ENCODE measurements around the gene MCF2.

MCF2 gene

GRCh38 chrX:139736151-139736550, 28.2 kb upstream of the MCF2 start:
- Histone ChIP-seq H3K27ac (ENCODE audit: poor library complexity, severe bottlenecking) (no peak overlapping the region), H3K9me3 (ENCODE audit: severe bottlenecking) (no peaks in the 10 kb centered on the region), H3K36me3 (ENCODE audit: low read depth) (peaks cover 6% of the 10 kb centered on the region; the same call in 1 of the 2 replicates), H3K4me1 (ENCODE audit: insufficient read depth, poor library complexity, severe bottlenecking) (peaks cover 14% of the 10 kb centered on the region), H3K27me3 (ENCODE audit: insufficient read depth, poor library complexity, severe bottlenecking) (no peaks in the 10 kb centered on the region), H3K4me3 (ENCODE audit: severe bottlenecking) (no peak overlapping the region)
- no peak for TF ChIP-seq CTCF (IDR thresholded peaks at IDR 0.05; ENCODE audit: poor library complexity, severe bottlenecking)
- ATAC-seq (ENCODE audit: low read depth) (no peak), DNase-seq (ENCODE audit: low spot score) (no peak)

GRCh38 chrX:139734996-139735395, 27.0 kb upstream of the MCF2 start:
- peaks cover 6% of the 10 kb centered on the region; the same call in 1 of the 2 replicates for H3K36me3 ChIP-seq (ENCODE audit: low read depth)
- H3K27me3 ChIP-seq (ENCODE audit: insufficient read depth, poor library complexity, severe bottlenecking) = no peaks in the 10 kb centered on the region
- ATAC-seq (ENCODE audit: low read depth) (no peak), DNase-seq (ENCODE audit: low spot score) (no peak)
- TF ChIP-seq CTCF (IDR thresholded peaks at IDR 0.05; ENCODE audit: poor library complexity, severe bottlenecking) = no peak
- H3K9me3 ChIP-seq (ENCODE audit: severe bottlenecking) = no peaks in the 10 kb centered on the region
- peaks cover 14% of the 10 kb centered on the region for H3K4me1 ChIP-seq (ENCODE audit: insufficient read depth, poor library complexity, severe bottlenecking)
- no peak overlapping the region for H3K4me3 ChIP-seq (ENCODE audit: severe bottlenecking)
- H3K27ac ChIP-seq (ENCODE audit: poor library complexity, severe bottlenecking) = no peak overlapping the region

- DNase-seq (ENCODE audit: low spot score) = no peak
- Histone ChIP-seq H3K27ac (ENCODE audit: poor library complexity, severe bottlenecking) (no peak overlapping the region), H3K4me3 (ENCODE audit: severe bottlenecking) (no peak overlapping the region), H3K9me3 (ENCODE audit: severe bottlenecking) (no peaks in the 10 kb centered on the region), H3K36me3 (ENCODE audit: low read depth) (no peaks in the 10 kb centered on the region), H3K27me3 (ENCODE audit: insufficient read depth, poor library complexity, severe bottlenecking) (no peaks in the 10 kb centered on the region), H3K4me1 (ENCODE audit: insufficient read depth, poor library complexity, severe bottlenecking) (no peaks in the 10 kb centered on the region)
- ATAC-seq (ENCODE audit: low read depth) = no peak
- TF ChIP-seq CTCF (IDR thresholded peaks at IDR 0.05; ENCODE audit: poor library complexity, severe bottlenecking) = no peak
These were observed 17.8 kb upstream of the MCF2 start for GRCh38 chrX:139725720-139726119.

GRCh38 chrX:139724626-139725025, 16.7 kb upstream of the MCF2 start:
- no peak overlapping the region for H3K4me3 ChIP-seq (ENCODE audit: severe bottlenecking)
- DNase-seq (ENCODE audit: low spot score) = no peak
- no peak for ATAC-seq (ENCODE audit: low read depth)
- no peaks in the 10 kb centered on the region for H3K27me3 ChIP-seq (ENCODE audit: insufficient read depth, poor library complexity, severe bottlenecking)
- H3K27ac ChIP-seq (ENCODE audit: poor library complexity, severe bottlenecking) = no peak overlapping the region
- no peaks in the 10 kb centered on the region for H3K9me3 ChIP-seq (ENCODE audit: severe bottlenecking)
- no peaks in the 10 kb centered on the region for H3K4me1 ChIP-seq (ENCODE audit: insufficient read depth, poor library complexity, severe bottlenecking)
- H3K36me3 ChIP-seq (ENCODE audit: low read depth) = no peaks in the 10 kb centered on the region
- TF ChIP-seq CTCF (IDR thresholded peaks at IDR 0.05; ENCODE audit: poor library complexity, severe bottlenecking) = no peak

GRCh38 chrX:139720979-139721378, 13.0 kb upstream of the MCF2 start:
- no peak overlapping the region for H3K4me3 ChIP-seq (ENCODE audit: severe bottlenecking)
- H3K27me3 ChIP-seq (ENCODE audit: insufficient read depth, poor library complexity, severe bottlenecking) = no peaks in the 10 kb centered on the region
- H3K27ac ChIP-seq (ENCODE audit: poor library complexity, severe bottlenecking) = no peak overlapping the region
- no peaks in the 10 kb centered on the region for H3K4me1 ChIP-seq (ENCODE audit: insufficient read depth, poor library complexity, severe bottlenecking)
- TF ChIP-seq CTCF (IDR thresholded peaks at IDR 0.05; ENCODE audit: poor library complexity, severe bottlenecking) = no peak
- H3K36me3 ChIP-seq (ENCODE audit: low read depth) = no peaks in the 10 kb centered on the region
- no peaks in the 10 kb centered on the region for H3K9me3 ChIP-seq (ENCODE audit: severe bottlenecking)
- no peak for ATAC-seq (ENCODE audit: low read depth)
- no peak for DNase-seq (ENCODE audit: low spot score)

Measured in RWPE2 (cell line).